Measurements from ENCODE around the gene PPP1R12B.
"Not testable (repeated sequence)": the region's sequence is repeated elsewhere in the genome, so short reads cannot be mapped to it uniquely, and the experiment has no call there.

DNA sequence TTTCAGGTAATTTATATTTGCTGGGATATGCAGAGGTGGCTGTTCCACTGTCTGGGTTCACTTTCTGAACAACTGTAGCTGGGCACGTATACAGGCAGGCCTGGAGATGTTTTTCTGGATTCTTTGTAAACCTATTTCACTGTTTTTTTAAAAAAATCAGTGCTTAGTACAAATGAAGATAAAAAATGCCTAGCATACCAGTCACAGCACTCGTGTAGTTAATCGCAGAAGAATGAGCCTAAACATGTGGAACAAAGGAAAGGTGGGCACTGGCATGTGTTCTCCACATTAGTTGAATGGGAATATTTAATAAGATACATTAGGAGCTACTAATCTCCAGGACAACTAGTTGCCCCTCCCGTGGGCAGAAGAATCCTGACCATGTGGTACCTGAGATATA is 68.6 kb downstream of the PPP1R12B start:
- TF ChIP-seq EZH2phosphoT487, EZH2 (IDR thresholded peaks at IDR 0.05): not testable (repeated sequence)
- TF ChIP-seq, protein P1, sequence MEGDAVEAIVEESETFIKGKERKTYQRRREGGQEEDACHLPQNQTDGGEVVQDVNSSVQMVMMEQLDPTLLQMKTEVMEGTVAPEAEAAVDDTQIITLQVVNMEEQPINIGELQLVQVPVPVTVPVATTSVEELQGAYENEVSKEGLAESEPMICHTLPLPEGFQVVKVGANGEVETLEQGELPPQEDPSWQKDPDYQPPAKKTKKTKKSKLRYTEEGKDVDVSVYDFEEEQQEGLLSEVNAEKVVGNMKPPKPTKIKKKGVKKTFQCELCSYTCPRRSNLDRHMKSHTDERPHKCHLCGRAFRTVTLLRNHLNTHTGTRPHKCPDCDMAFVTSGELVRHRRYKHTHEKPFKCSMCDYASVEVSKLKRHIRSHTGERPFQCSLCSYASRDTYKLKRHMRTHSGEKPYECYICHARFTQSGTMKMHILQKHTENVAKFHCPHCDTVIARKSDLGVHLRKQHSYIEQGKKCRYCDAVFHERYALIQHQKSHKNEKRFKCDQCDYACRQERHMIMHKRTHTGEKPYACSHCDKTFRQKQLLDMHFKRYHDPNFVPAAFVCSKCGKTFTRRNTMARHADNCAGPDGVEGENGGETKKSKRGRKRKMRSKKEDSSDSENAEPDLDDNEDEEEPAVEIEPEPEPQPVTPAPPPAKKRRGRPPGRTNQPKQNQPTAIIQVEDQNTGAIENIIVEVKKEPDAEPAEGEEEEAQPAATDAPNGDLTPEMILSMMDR (IDR thresholded peaks at IDR 0.05): not testable (repeated sequence)

Data from neural progenitor cell (in vitro differentiated cells).